Upper lobe of left lung (tissue), 6 donors: ENCODE measurements around the gene MYO15B. TPM values are rescaled to one million over a fixed set of nuclear protein-coding genes. Genes with fewer than 3 reads are reported as not detected.

Experiments
- ATAC-seq, 2 donors: fragments of 200-7000 bp; cut with Tn5 transposase; one replicate each; pipeline ENCODE4 v1.9.1; 2022; ENCODE audit warnings: mild to moderate bottlenecking in 2 of 2, moderate library complexity in 2 of 2; ENCODE audit not compliant: low FRiP score in 2 of 2
- DNase-seq, 2 donors: peaks; one replicate each; pipeline ENCODE4 v3.0.0-alpha.2; 2019 to 2020
- H3K27ac ChIP-seq, 4 donors: fragments of 200-600 bp; sonication (generic); one replicate each; pipeline ENCODE4 v1.5.1; 2016 to 2019
- H3K27me3 ChIP-seq, 4 donors: fragments of 200-600 bp; sonication (generic); one replicate each; pipeline ENCODE4 v1.5.1; 2017 to 2019
- H3K36me3 ChIP-seq, 4 donors: fragments of 200-600 bp; sonication (generic); one replicate each; pipeline ENCODE4 v1.5.1; 2016 to 2019
- H3K4me1 ChIP-seq, 4 donors: fragments of 200-600 bp; sonication (generic); one replicate each; pipeline ENCODE4 v1.5.1; 2018 to 2019
- H3K4me3 ChIP-seq, 4 donors: fragments of 200-600 bp; sonication (generic); one replicate each; pipeline ENCODE4 v1.5.1; 2017 to 2019; ENCODE audit warnings: mild to moderate bottlenecking in 2 of 4, moderate library complexity in 1 of 4
- H3K9me3 ChIP-seq, 4 donors: fragments of 200-600 bp; sonication (generic); one replicate each; pipeline ENCODE4 v1.5.1; 2018 to 2019
- CTCF ChIP-seq, 6 experiments: fragments of 450-650 bp in 4 of 6; fragments of 200-600 bp in 2 of 6; sonication (generic) in 2 of 6; IDR thresholded peaks; one replicate each; pipeline ENCODE4 v1.5.1; 2016 to 2019; ENCODE audit warnings: antibody characterized with exemption in 6 of 6
- EP300 ChIP-seq, 4 donors: sonication (generic); formaldehyde crosslinking; IDR thresholded peaks; one replicate each; pipeline ENCODE4 v1.5.1; 2017; ENCODE audit warnings: antibody characterized with exemption in 4 of 4, control low read depth in 2 of 4
- POLR2A ChIP-seq, 4 donors: fragments of 450-650 bp; IDR thresholded peaks; one replicate each; pipeline ENCODE4 v1.5.1; 2016 to 2017; ENCODE audit warnings: antibody characterized with exemption in 4 of 4, mild to moderate bottlenecking in 2 of 4
- POLR2AphosphoS5 ChIP-seq, 2 donors: sonication (generic); formaldehyde crosslinking; IDR thresholded peaks; one replicate each; pipeline ENCODE4 v1.5.1; 2017; ENCODE audit warnings: antibody characterized with exemption in 2 of 2
- WGBS, 2 donors: methylation state at CpG; one replicate each; pipeline ENCODE4 v1.1.5; 2017 to 2018; 5-methylcytosine and 5-hydroxymethylcytosine counted together
- total RNA-seq, 6 donors: library from RNA; depleted of rRNA in 4 of 6; stranded (reverse); fragments of >200 nt in 4 of 6; gene quantifications; one replicate each; pipeline versions ENCODE4 v1.1.0 to v1.2.1, GENCODE V29; 2016 to 2021
- donor health status: DM: no; HTN: no; CAD: no; lungs with moderate emphysema.
- donor health status: DM: no; HTN: yes; CAD: no; lungs with severe emphysema.

The MYO15B gene
- total RNA-seq, 6 donors from 2014 or later: 89.8 to 592 (median 183) TPM

- Histone ChIP-seq H3K27me3 (no peaks in the 10 kb centered on the region), H3K4me1 (peaks cover 14 to 33% (median 17%) of the 10 kb centered on the region in 4 donors), H3K27ac (peak overlapping the region; percentile 95 to 99 (median 96)), H3K9me3 (no peaks in the 10 kb centered on the region), H3K36me3 (peaks cover 0 to 19% (median 4%) of the 10 kb centered on the region in 4 donors), H3K4me3 (peak overlapping the region; percentile 61 to 82 (median 62))
- no peak for TF ChIP-seq POLR2A (IDR thresholded peaks at IDR 0.05)
- no peak for TF ChIP-seq CTCF (IDR thresholded peaks at IDR 0.05)
- no peak for TF ChIP-seq EP300 (IDR thresholded peaks at IDR 0.05)
- no peak for TF ChIP-seq POLR2AphosphoS5 (IDR thresholded peaks at IDR 0.05)
- ATAC-seq: peak in 1 of 2 donors; percentile 43
- 8% methylated on average over 20 of the region's 49 CpGs; no CpG with 5 or more reads in 1 of the 2 donors for WGBS, 2 donors
- DNase-seq: peak in 1 of 2 donors; percentile 30
These were observed 1.0 kb downstream of the MYO15B start for GRCh38 chr17:75588596-75589011.

- ATAC-seq: peak; percentile 92 to 95
- 2 to 7% methylated on average over 12 to 72 of the region's 100 CpGs for WGBS, 2 donors
- peaks cover 14 to 33% (median 17%) of the 10 kb centered on the region in 4 donors for H3K4me1 ChIP-seq
These were observed 1.7 kb downstream of the MYO15B start for GRCh38 chr17:75589012-75589918.

GRCh38 chr17:75589919-75590303, 2.3 kb downstream of the MYO15B start:
- H3K9me3 ChIP-seq: no peaks in the 10 kb centered on the region
- H3K27ac ChIP-seq: peak overlapping the region; percentile 95 to 99 (median 96)
- DNase-seq: peak in 1 of 2 donors; percentile 89
- peaks cover 0 to 19% (median 4%) of the 10 kb centered on the region in 4 donors for H3K36me3 ChIP-seq
- no peaks in the 10 kb centered on the region for H3K27me3 ChIP-seq
- TF ChIP-seq POLR2AphosphoS5 (IDR thresholded peaks at IDR 0.05) (no peak), EP300 (IDR thresholded peaks at IDR 0.05) (no peak)
- peaks cover 14 to 33% (median 17%) of the 10 kb centered on the region in 4 donors for H3K4me1 ChIP-seq
- ATAC-seq: no peak
- WGBS, 2 donors: 61 to 77% methylated on average over 10 to 24 of the region's 29 CpGs
- H3K4me3 ChIP-seq: peak overlapping the region; percentile 51 to 82 (median 61)

More at GRCh38 chr17:75589012-75589918, 1.7 kb downstream of the MYO15B start:
- Histone ChIP-seq H3K27ac (peak overlapping the region; percentile 95 to 99 (median 96)), H3K36me3 (peaks cover 0 to 19% (median 4%) of the 10 kb centered on the region in 4 donors), H3K27me3 (no peaks in the 10 kb centered on the region), H3K9me3 (no peaks in the 10 kb centered on the region), H3K4me3 (peak overlapping the region; percentile 61 to 82 (median 62))
- peak; percentile 97 to 100 for DNase-seq
- peak in 3 of 4 donors; percentile 36 to 82 (median 56) for TF ChIP-seq POLR2A (IDR thresholded peaks at IDR 0.05)
- TF ChIP-seq EP300 (IDR thresholded peaks at IDR 0.05): no peak
- peak; percentile 8 to 73 for TF ChIP-seq POLR2AphosphoS5 (IDR thresholded peaks at IDR 0.05)
- TF ChIP-seq CTCF (IDR thresholded peaks at IDR 0.05): peak; percentile 78 to 98 (median 96)

- peaks cover 14 to 33% (median 17%) of the 10 kb centered on the region in 4 donors for H3K4me1 ChIP-seq
- TF ChIP-seq CTCF (IDR thresholded peaks at IDR 0.05): no peak
- no peak for TF ChIP-seq POLR2AphosphoS5 (IDR thresholded peaks at IDR 0.05)
- TF ChIP-seq POLR2A (IDR thresholded peaks at IDR 0.05): no peak
- no peak for TF ChIP-seq EP300 (IDR thresholded peaks at IDR 0.05)
- H3K36me3 ChIP-seq: peaks cover 0 to 19% (median 4%) of the 10 kb centered on the region in 4 donors
- H3K9me3 ChIP-seq: no peaks in the 10 kb centered on the region
- peak overlapping the region in 1 of 4 donors; percentile 82 for H3K4me3 ChIP-seq
- 86 to 91% methylated on average over 8 of the region's 8 CpGs for WGBS, 2 donors
- DNase-seq (no peak), ATAC-seq (no peak)
- no peaks in the 10 kb centered on the region for H3K27me3 ChIP-seq
- peak overlapping the region in 3 of 4 donors; percentile 95 to 99 (median 96) for H3K27ac ChIP-seq
These were observed 2.7 kb downstream of the MYO15B start for GRCh38 chr17:75590314-75590761.
